ENCODE data around the gene DNAJC7. TPM values are rescaled to one million over a fixed set of nuclear protein-coding genes. Genes with fewer than 3 reads are reported as not detected.

The DNAJC7 gene
- total and polyA plus RNA-seq, 9 of the 15 experiments (the other 6 are each of a cell fraction or from before 2014, with no cell fraction given), result 85.8 to 262 (median 157) TPM

DNA sequence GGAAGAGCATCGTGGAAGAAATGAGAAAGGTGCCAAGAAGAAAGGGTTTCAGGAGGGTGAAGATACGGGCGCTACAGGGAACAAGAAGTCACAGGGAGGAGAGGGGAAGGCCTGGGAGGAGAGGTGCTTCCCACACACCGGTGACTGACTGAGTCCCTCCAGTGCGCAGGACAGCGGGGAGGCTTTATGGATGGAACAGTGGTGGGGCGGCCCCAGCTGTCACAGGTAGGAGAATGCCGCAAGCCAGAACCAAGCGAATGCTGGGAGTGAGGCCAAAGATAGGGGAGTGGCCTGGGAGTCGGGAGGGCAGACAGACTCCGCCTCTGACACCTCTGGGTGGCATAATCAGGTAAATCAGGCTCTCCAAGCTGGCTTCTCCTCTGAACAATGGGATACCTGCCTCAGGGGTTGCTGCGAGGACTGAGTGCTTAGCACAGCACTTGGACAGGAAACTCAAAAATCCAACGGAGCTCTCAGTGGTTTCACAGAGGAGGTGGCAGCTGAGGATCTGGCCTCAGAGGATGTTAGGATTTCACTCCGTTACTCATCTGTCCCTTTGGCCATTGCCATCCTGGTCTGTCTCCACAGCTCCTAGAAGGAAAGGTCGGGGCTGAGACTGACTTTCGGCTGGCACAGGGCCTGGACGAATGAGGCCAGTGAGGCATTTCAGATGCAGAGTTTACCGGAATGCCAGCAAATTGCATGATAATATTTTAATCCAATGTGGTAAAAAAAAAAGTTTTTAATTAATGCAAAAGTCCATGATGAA, 51.4 kb downstream of the DNAJC7 start:
- POLR2A ChIA-PET, result interaction anchor here (0.7 to 4.6 kb wide), 18 partner anchors 10 to 148 kb away, joined by 3 to 28 read pairs (median 4); partner anchors contain the start of genes ACLY, DNAJC7, NKIRAS2 and ODAD4
- peak; percentile 81 to 87 (median 84) for DNase-seq (ENCODE audit: extremely low read depth in 1 of 4, low spot score in 3 of 4)
- Histone ChIP-seq H3K9ac (ENCODE audit: insufficient read depth in 1 of 2, low read depth in 2 of 2, low read length in 2 of 2) (peak overlapping the region; percentile 88 to 93), H2AFZ (ENCODE audit: low read depth, low read length) (peak overlapping the region; percentile 85), H3K36me3 (ENCODE audit: control insufficient read depth, insufficient read depth, low read length) (peaks cover 22% of the 10 kb centered on the region; the same call in 1 of the 3 replicates), H3K4me1 (replicated peaks in 1 of 2; ENCODE audit: control insufficient read depth in 2 of 2, insufficient read depth in 2 of 2, low read length in 2 of 2) (peaks cover 10 to 37% of the 10 kb centered on the region in 2 experiments; a peak in 4 of 5 replicates), H3K9me3 (replicated peaks; ENCODE audit: control insufficient read depth, insufficient read depth, low read depth, low read length) (no peaks in the 10 kb centered on the region; the same call in 1 of the 2 replicates), H3K27me3 (ENCODE audit: control insufficient read depth in 2 of 2, insufficient read depth in 2 of 2, low read length in 2 of 2) (no peaks in the 10 kb centered on the region), H3K9me1 (ENCODE audit: control insufficient read depth, insufficient read depth, low read length) (peaks cover 3% of the 10 kb centered on the region), H4K20me1 (replicated peaks; ENCODE audit: control insufficient read depth, insufficient read depth, low read length) (no peaks in the 10 kb centered on the region), H3K79me2 (ENCODE audit: control insufficient read depth, insufficient read depth, low read length) (peaks cover 16% of the 10 kb centered on the region), H3K27ac (ENCODE audit: extremely low read depth, low read depth, low read length) (peak overlapping the region; percentile 83; the same call in 2 of the 3 replicates), H3K4me3 (peak overlapping the region; percentile 95), H3K4me2 (ENCODE audit: insufficient read depth, low read length) (peak overlapping the region; percentile 96)
- ATAC-seq, result peak; percentile 83
- peak; percentile 89 for FAIRE-seq
- intact Hi-C loops (cut with micrococcal nuclease), result loop anchor here (5.0 kb wide), 1 partner anchor 61 kb away; no protein-coding TSS in a partner anchor
- 3% methylated on average over 16 of the region's 18 CpGs for WGBS (ENCODE audit: insufficient coverage, low coverage, missing lambda C conversion rate)
- TSS peak; percentile 71 for BruUV-seq (replicated peaks)
- in situ Hi-C loops (cut with MboI), result no loop called here
- CTCF ChIA-PET (ENCODE audit: low intra/inter-chr PET ratio), result interaction anchor here (0.6 to 1.3 kb wide), 2 partner anchors 151 to 551 kb away, joined by 3 to 5 read pairs; no protein-coding TSS in a partner anchor
- TF ChIP-seq, protein P1, sequence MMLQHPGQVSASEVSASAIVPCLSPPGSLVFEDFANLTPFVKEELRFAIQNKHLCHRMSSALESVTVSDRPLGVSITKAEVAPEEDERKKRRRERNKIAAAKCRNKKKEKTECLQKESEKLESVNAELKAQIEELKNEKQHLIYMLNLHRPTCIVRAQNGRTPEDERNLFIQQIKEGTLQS (IDR thresholded peaks at IDR 0.05), result no peak
- TF ChIP-seq, protein P1 (CRISPR knock-in tag; conservative IDR thresholded peaks at IDR 0.05), result 0 out of 2 replicates have a peak, but pooled peaks have one; percentile 20
- TF ChIP-seq NRF1 (conservative IDR thresholded peaks at IDR 0.05 in 1 of 2, IDR thresholded peaks at IDR 0.05 in 1 of 2) (peak; percentile 82 to 85), HDAC1 (IDR thresholded peaks at IDR 0.05) (peak in 1 of 2 experiments; percentile 13; a peak in 1 of 4 replicates), KAT7 (CRISPR knock-in tag; IDR thresholded peaks at IDR 0.05; ENCODE audit: borderline replicate concordance) (no peak), MIER1 (IDR thresholded peaks at IDR 0.05; ENCODE audit: low read depth) (0 out of 2 replicates have a peak, but pooled peaks have one; percentile 22), ATF1 (CRISPR knock-in tag; IDR thresholded peaks at IDR 0.05) (no peak), ATF1 (tag; IDR thresholded peaks at IDR 0.05) (0 out of 2 replicates have a peak, but pooled peaks have one; percentile 8), MEIS2 (IDR thresholded peaks at IDR 0.05; ENCODE audit: partially characterized antibody) (peak; percentile 42), SUPT5H (IDR thresholded peaks at IDR 0.05) (no peak), CTBP1 (IDR thresholded peaks at IDR 0.05; ENCODE audit: borderline replicate concordance) (peak; percentile 82), RBM14 (IDR thresholded peaks at IDR 0.05; ENCODE audit: borderline replicate concordance, insufficient read depth, low read depth, low read length) (no peak)
- TF ChIP-seq, protein P2, sequence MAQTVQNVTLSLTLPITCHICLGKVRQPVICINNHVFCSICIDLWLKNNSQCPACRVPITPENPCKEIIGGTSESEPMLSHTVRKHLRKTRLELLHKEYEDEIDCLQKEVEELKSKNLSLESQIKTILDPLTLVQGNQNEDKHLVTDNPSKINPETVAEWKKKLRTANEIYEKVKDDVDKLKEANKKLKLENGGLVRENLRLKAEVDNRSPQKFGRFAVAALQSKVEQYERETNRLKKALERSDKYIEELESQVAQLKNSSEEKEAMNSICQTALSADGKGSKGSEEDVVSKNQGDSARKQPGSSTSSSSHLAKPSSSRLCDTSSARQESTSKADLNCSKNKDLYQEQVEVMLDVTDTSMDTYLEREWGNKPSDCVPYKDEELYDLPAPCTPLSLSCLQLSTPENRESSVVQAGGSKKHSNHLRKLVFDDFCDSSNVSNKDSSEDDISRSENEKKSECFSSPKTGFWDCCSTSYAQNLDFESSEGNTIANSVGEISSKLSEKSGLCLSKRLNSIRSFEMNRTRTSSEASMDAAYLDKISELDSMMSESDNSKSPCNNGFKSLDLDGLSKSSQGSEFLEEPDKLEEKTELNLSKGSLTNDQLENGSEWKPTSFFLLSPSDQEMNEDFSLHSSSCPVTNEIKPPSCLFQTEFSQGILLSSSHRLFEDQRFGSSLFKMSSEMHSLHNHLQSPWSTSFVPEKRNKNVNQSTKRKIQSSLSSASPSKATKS (CRISPR knock-in tag; IDR thresholded peaks at IDR 0.05), result no peak
- TF ChIP-seq, protein P3, sequence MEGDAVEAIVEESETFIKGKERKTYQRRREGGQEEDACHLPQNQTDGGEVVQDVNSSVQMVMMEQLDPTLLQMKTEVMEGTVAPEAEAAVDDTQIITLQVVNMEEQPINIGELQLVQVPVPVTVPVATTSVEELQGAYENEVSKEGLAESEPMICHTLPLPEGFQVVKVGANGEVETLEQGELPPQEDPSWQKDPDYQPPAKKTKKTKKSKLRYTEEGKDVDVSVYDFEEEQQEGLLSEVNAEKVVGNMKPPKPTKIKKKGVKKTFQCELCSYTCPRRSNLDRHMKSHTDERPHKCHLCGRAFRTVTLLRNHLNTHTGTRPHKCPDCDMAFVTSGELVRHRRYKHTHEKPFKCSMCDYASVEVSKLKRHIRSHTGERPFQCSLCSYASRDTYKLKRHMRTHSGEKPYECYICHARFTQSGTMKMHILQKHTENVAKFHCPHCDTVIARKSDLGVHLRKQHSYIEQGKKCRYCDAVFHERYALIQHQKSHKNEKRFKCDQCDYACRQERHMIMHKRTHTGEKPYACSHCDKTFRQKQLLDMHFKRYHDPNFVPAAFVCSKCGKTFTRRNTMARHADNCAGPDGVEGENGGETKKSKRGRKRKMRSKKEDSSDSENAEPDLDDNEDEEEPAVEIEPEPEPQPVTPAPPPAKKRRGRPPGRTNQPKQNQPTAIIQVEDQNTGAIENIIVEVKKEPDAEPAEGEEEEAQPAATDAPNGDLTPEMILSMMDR (IDR thresholded peaks at IDR 0.05 in 2 of 3, conservative IDR thresholded peaks at IDR 0.05 in 1 of 3; ENCODE audit: insufficient read depth in 2 of 3, low read depth in 1 of 3, low read length in 3 of 3), result peak in 1 of 3 experiments; percentile 8; a peak in 1 of 6 replicates
- TF ChIP-seq, protein P4, sequence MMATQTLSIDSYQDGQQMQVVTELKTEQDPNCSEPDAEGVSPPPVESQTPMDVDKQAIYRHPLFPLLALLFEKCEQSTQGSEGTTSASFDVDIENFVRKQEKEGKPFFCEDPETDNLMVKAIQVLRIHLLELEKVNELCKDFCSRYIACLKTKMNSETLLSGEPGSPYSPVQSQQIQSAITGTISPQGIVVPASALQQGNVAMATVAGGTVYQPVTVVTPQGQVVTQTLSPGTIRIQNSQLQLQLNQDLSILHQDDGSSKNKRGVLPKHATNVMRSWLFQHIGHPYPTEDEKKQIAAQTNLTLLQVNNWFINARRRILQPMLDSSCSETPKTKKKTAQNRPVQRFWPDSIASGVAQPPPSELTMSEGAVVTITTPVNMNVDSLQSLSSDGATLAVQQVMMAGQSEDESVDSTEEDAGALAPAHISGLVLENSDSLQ (IDR thresholded peaks at IDR 0.05), result peak; percentile 52
